OCI-M2 (cell line): ENCODE results near the gene TADA1.
"Not testable (repeated sequence)": the region's sequence is repeated elsewhere in the genome, so short reads cannot be mapped to it uniquely, and the experiment has no call there.

Experiments
- DNase-seq: peaks from one replicate; lab custom pipeline; 2025; ENCODE audit not compliant: unreplicated experiment; lab: John Stamatoyannopoulos, UW

TADA1 gene

DNA sequence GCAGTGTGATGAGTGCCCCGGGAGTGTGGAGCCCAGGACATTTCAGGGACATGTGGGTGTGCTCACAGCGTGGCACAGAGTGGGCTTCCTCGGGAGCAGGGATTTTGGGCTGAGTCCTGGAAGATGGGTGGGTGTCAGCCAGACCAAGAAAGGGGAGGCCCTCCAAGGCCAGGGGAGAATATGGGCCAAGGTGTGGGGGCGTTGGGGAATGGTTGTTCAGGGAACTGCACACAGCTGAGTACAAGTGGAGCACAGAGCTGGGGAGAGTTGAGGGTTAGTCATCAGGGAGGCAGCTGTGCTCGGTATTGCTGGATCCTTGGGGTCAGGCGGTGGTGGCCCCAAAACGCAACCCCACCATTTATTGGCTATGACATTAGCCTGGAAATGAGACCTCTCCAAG lies 31.3 kb downstream of the TADA1 start:
- DNase-seq: no peak

DNA sequence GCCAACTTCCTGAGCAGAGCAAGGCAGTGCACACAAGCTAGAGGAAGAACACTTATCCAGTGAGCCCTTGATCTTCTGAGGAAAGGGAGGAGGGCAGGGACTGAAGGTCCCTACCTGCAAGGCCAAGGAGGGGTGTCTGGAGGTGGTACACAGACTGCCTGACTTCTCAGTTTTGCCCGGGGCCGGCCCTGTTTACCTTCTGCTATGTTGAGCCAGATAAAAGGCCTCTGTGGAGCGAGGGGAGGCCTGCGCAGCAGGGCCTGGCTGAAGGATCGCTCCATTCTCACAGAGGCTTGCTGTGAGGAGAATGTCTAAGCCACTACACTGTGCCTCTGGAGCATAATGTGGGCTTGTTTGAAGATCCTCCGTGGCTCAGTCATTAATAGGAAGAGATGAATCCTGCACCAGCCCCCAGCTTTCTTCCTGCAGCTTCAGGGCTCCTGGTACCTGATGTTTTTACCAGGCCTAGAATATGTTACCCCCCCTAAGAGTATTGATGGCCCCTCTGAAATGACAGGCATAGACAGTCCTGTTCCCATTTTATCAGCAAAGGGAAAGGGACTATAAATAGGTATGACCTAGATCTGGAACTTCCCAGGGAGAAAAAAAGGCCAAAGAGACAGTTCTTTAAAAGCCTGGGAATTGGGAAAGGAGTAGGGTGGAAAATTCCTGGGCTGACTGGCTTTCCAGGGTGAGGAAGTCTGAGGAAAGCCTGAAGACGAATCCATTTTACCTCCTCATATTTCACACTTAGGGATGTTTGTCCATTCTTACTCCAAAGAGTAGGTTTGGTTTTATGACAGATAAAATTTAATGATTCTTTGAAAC lies 32.1 kb downstream of the TADA1 start:
- DNase-seq: no peak

DNA sequence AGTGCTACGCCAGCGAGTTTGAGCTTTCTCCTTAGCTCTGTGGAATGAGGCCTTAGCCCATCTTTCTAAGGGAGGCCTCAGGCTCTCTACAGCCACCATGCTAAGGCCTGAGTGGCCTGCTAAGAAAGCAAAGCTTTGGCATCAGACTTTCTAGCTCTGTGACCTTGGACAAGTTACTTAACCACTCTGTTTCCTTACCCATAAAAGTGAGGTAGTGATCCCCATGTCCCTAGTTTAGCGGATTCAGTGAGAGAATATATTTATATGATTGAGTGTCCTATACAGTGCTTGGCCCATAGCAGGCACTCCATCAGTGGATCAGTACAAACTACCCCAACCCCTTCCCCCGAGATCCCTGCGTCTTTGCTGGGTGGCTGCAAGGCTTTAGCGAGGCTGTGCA lies 32.7 kb downstream of the TADA1 start:
- no peak for DNase-seq

DNA sequence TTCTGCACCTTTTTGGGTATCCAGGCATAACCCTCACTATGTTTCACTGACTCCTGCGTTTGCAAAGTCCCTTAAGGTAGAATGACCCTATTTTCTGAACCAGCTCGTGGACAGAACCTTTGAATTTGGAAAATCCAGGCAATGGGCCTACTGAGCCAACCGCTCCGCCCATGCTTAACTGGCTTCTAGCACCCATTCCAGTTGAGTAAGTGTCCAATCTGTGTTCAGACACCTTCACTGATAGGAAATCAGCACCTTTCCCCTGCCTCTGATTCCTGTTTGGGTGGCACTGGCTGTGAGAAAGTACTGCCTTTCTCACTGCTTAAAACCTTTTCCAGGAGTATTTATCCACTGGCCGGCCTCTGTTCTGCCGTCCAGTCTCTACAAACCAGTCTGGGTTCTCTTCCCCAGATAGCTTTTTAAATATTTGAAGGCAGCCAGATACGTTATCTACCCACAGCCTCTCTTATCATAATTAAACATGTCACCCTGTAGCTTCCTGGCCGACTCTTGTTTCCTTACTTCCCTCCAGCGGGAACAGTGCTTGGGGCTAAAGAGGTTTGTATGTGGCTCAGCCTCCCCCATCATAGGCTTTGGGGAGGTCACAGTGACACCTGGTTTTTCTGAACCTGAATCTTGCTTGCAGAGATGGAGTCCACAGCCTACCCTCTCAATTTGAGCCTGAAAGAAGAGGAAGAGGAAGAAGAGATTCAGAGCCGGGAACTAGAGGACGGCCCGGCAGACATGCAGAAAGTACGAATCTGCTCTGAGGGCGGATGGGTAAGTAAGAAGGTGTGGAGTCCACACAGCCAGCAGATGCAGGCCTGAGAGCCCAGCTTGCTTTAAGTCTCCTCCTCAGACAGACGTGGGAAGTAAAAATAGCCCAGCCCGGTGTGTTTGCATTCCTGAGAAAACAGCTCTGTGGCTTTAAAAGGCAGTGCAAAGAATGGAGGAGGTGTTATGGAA lies 35.5 kb downstream of the TADA1 start:
- DNase-seq: no peak

DNA sequence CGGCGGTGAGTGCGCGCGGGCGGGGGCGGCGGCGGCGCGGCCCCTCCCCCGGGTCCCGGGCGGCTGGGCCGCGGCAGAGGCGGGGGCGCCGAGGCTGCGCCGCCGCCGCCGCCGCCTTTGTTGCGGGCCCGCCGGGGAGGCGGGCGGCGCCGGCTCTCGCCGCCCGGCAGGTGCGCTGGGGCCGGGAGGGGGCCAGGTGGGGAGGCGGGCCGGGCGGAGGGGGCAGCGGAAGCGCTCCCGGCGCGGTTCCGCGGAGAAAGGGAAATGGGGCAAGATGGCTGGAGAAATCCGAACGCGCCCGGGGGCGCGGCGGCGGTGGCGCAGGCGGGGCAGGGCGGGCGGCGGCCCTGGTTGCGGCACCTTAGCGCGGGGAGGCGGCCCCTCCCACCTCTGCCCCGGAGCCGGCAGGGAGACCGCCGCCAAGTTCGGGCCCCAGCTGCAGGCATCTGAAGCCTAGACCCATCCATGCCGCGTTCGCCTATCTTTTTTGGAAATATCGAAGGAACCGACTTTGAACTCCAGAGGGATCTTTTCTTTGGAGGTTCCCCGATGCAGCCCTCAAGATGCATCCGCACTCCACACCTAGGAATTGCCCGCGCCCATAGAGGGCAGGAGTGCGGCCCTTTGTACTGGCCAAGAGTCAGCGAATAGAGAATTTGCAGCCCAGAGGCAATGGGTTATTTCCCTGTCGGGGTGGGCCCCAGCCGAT lies 36.3 kb downstream of the TADA1 start:
- no peak for DNase-seq

DNA sequence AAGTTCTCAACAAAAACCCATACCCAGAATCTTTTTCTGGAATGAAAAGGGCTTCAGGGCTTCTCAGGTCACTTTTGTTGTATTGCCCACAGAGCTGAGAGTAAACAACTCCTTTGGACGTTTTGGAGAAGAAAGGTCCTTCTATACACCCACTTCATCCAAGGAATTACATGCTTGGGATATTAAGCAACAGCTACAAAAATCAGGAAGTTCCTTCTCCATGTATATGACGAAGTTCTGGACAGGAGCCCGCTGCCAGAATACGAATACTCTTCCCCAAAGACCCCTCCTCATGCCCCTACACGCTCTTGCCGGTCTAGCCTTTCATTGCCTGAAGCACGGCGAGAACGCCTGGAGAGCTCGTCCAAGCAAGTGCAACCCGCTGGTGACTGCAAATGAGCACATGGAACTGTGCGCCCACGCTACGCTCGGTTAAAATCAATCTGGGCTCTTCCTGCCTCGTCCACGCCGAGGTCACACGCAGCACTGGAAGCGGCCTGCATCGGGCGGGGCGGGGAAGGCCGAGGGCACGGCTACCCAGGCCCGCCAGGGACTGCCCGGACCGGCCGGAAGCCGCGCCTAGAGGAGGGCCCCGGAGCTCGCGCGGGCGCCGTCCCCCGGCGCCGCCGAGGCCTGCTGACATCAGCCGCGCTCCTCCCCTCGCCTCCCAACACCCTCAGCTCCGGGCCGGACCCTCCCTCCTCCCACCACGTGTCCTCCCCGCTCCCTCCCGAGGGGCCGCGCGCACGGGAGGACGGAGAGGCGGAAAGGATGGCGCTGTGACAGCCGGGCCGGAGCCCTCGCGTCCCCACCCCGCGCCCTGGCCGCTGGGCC lies 37.1 kb downstream of the TADA1 start, which contains the start of gene POGK:
TSS of gene POGK (plus strand) at position 710 of the 834 bp plus-strand sequence. CDS start 1,482 bp downstream, outside the sequence.
- no peak for DNase-seq

DNA sequence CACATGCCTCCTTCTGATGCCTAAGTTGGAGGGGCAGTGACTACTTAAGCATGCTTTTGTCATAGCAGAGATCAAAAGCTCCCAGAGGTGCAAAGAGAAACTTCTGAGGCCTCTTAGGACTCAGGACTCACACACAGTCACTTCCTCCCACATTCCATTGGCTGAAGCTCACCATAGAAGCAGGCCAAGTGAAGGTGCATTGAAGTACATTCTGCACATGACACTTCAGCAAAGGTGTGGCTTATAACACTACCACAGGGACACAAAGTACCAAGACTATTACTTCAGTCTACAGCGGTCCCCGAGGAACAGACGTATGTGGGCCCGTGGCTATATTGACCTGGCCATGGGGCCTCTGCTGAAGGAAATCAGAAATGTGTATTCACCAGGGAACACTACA lies 39.3 kb downstream of the TADA1 start:
- no peak for DNase-seq

DNA sequence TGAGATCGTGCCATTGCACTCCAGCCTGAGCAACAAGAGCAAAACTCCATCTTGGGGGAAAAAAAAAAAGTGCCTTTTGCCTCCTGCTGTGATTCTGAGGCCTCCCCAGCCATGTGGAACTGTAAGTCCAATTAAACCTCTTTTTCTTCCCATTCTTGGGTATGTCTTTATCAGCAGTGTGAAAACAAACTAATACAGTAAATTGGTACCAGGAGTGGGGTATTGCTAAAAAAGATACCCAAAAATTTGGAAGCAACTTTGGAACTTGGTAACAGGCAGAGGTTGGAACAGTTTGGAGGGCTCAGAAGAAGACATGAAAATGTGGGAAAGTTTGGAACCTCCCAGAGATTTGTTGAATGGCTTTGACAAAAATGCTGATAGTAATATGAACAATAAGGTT lies 46.3 kb downstream of the TADA1 start:
- not testable (repeated sequence) for DNase-seq

DNA sequence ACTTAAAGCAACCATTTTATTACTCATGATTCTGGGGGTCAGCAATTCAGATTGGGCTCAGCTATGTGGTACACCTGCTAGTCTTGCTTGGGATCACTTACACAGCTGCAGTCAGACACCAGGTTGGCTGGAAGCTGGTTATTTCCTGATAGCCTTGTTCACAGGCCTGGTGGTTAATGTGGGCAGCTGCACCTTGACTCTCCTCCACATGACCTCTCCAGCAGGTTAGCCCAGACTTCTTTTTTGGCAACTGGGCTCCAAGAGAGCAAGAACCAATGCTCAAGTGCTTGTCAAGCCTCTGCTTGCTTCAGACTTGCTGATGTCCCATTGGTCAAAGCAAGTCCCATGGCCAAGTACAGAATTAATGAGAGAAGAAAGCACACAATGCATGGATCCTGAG lies 48.6 kb downstream of the TADA1 start:
- DNase-seq: no peak

DNA sequence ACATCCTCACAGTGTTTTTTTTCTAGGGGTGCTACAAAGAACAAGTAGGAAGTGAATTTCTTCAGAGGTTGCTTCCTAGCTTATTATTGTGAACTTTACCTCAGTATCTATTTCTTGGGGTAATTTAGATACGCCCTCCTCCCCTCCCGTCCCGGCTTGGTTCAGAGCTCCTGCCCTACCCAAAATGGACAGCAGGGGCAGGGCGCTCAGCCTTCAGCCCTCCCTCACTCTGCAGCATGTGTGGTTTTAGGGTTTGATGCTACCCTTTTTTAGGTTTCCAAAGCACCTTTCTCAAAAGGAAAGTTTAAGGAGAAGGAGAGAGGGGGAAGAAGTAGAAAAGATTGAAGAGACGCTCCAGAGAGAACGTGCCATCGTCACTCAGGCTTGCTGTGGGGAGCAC lies 53.7 kb downstream of the TADA1 start:
- no peak for DNase-seq

DNA sequence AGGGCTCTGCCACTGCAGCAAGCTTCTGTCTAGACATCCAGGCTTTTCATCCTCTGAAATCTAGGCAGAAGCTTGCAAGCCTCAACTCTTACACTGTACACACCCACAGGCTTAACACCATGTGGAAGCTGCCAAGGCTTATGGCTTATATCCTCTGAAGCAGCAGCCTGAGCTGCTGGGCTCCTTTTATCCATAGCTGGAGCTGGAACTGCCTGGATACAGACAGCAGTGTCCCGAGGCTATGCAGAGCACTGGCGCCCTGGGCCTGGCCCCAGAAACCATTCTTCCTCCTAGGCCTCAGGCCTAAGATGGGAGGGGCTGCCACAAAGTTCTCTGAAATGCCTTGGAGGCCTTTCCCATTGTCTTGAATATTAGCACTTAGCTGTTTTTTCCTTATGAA lies 56.1 kb downstream of the TADA1 start:
- DNase-seq: no peak

DNA sequence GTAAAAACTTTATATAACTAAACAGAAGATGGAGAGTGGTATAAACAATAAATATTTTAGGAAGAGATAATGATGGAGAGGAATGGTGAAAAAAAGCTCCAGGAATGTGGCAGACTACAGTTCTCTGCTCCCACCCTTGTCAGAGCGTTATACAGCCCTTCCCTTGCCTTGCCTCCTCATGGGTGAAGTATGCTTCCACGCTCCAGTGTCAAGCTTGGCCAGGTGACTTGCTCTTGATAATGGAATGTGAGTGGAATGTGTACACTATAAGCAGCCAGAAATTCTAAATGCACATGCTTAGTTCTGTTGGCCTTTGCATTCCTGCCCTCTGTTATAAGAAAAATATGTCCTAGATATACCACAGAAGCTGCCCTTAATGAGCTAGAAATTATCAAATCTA lies 61.5 kb downstream of the TADA1 start:
- no peak for DNase-seq

DNA sequence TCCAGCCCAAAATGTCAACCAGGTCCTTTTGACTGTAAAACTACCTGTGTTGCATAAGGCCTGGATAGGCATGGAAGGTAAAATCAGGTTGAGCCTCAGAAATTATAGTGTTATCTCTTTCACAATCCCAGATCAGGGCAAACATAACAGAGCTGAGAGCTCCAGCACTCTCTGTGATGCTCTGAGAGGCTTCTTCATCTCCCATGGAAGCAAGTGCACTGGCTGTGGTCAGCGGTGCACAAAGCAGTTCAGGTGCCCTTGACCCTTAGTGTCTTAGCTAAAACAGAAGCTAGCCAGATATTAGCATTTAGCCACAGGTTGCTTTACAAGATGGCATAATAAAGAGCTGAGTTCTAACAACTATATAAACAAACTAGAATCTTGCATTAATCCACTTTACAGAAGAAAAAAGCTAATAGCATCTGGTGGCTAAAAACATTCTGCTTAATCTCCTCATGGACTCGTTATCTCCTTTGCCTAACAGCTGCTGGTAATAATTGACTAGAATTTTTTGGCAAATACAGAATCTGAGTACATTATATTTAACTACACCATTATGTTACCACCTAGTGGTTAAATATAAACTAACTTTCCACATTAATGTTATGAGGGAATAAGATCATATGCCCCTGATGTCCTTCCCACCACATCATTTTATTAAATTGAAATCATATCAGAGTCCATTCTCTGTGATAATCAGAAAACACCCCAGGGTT lies 62.4 kb downstream of the TADA1 start:
- DNase-seq: no peak

DNA sequence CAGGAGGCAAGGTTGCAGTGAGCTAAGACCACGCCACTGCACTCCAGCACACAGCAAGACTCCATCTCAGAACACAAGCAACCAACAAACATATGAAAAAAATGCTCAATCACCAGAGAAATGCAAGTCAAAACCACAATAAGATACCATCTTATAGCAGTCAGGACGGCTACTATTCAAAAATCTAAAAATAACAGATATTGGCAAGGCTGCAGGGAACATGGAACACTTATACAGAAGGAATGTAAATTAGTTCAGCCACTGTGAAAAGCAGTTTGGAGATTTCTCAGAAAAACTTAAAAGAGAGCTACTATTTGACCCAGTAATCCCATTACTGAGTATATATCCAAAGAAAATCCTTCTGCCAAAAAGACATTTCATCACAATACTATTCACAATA lies 64.4 kb downstream of the TADA1 start:
- no peak for DNase-seq

DNA sequence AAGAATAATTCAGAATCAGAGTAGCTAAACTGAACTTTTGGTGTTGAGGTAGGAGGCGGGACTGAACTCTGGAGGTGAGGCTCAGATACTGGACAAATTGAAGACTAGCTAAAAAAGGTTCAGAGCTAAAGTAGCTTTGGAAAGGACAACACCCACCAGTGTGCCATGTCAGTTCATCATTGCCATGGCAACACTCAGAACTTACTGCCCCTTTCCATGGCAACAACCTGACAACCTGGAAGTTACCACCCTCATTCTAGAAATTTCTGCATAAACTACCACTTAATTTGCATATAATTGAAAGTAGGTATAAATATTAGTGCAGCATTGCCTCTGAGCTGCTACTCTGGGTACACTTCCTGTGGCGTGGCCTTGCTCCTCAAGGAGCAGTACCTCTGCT lies 67.1 kb downstream of the TADA1 start:
- no peak for DNase-seq
